NB4 (cell line): ENCODE data around the gene RUFY4.
"Not testable (repeated sequence)": the region's sequence is repeated elsewhere in the genome, so short reads cannot be mapped to it uniquely, and the experiment has no call there.

ENCODE experiments used
- MYC ChIP-seq: IDR thresholded peaks from 2 replicates; pipeline ENCODE4 v1.6.1; 2011; ENCODE audit warnings: low read depth, low read length
- POLR2A ChIP-seq: IDR thresholded peaks from 2 replicates; pipeline ENCODE4 v1.6.1; 2011; ENCODE audit warnings: mild to moderate bottlenecking; ENCODE audit not compliant: insufficient read length; ENCODE audit errors: extremely low read depth
- TF ChIP-seq, protein P1 (sequence below): IDR thresholded peaks from one replicate; pipeline ENCODE4 v1.5.1; 2012; ENCODE audit warnings: low read depth, low read length
- TF ChIP-seq, protein P2 (sequence below): IDR thresholded peaks from 2 replicates; pipeline ENCODE4 v1.6.1; 2011; ENCODE audit warnings: low read depth, low read length

GRCh38 chr2:218108834-218109233 is 39.8 kb downstream of the RUFY4 start:
- TF ChIP-seq, protein P1, sequence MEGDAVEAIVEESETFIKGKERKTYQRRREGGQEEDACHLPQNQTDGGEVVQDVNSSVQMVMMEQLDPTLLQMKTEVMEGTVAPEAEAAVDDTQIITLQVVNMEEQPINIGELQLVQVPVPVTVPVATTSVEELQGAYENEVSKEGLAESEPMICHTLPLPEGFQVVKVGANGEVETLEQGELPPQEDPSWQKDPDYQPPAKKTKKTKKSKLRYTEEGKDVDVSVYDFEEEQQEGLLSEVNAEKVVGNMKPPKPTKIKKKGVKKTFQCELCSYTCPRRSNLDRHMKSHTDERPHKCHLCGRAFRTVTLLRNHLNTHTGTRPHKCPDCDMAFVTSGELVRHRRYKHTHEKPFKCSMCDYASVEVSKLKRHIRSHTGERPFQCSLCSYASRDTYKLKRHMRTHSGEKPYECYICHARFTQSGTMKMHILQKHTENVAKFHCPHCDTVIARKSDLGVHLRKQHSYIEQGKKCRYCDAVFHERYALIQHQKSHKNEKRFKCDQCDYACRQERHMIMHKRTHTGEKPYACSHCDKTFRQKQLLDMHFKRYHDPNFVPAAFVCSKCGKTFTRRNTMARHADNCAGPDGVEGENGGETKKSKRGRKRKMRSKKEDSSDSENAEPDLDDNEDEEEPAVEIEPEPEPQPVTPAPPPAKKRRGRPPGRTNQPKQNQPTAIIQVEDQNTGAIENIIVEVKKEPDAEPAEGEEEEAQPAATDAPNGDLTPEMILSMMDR: not testable (repeated sequence)
- not testable (repeated sequence) for TF ChIP-seq POLR2A, MYC
- TF ChIP-seq, protein P2, sequence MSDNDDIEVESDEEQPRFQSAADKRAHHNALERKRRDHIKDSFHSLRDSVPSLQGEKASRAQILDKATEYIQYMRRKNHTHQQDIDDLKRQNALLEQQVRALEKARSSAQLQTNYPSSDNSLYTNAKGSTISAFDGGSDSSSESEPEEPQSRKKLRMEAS: not testable (repeated sequence)
